Measurements from ENCODE around the gene CD72. TPM values are rescaled to one million over a fixed set of nuclear protein-coding genes. Genes with fewer than 3 reads are reported as not detected.
A peak's percentile ranks its signal among the peaks of the same experiment; 100 is the strongest.

Gene CD72
- total RNA-seq, 2 experiments from 2014 or later, result 67.6 to 91.4 TPM

GRCh38 chr9:35666549-35666948 lies 48.3 kb upstream of the CD72 start:
- POLR2A ChIA-PET, result interaction anchor here (0.7 to 3.4 kb wide), 5 partner anchors 19 to 1744 kb away, joined by 3 to 27 read pairs (median 5); no protein-coding TSS in a partner anchor
- TF ChIP-seq EZH2phosphoT487 (IDR thresholded peaks at IDR 0.05; ENCODE audit: borderline replicate concordance, low read depth, low read length), result no peak
- Histone ChIP-seq H2AFZ (ENCODE audit: low read length) (no peak overlapping the region), H3K4me2 (ENCODE audit: low read length) (peak overlapping the region; percentile 99), H3K79me2 (ENCODE audit: insufficient read depth, low read depth, low read length) (peaks cover 14% of the 10 kb centered on the region; the same call in 1 of the 2 replicates), H3K4me3 (ENCODE audit: low read depth, low read length, poor library complexity, severe bottlenecking) (peak overlapping the region; percentile 1), H3K9me2 (ENCODE audit: insufficient read depth, low read length) (no peaks in the 10 kb centered on the region), H4K20me1 (ENCODE audit: insufficient read depth, low read length) (no peaks in the 10 kb centered on the region), H3K4me1 (ENCODE audit: insufficient read depth, low read length, poor library complexity, severe bottlenecking) (peaks cover 45% of the 10 kb centered on the region), H3K9me3 (ENCODE audit: low read length) (no peaks in the 10 kb centered on the region), H3K27ac (ENCODE audit: low read depth, low read length, poor library complexity, severe bottlenecking) (no peak overlapping the region), H3K36me3 (ENCODE audit: insufficient read depth, low read length) (peaks cover 19% of the 10 kb centered on the region)
- no TSS peak for BruUV-seq (replicated peaks)
- intact Hi-C loops (cut with micrococcal nuclease; ENCODE audit: unreplicated experiment), result no loop called here
- peak; percentile 53 for DNase-seq (ENCODE audit: low spot score)
- CTCF ChIA-PET (ENCODE audit: unreplicated experiment), result no interaction called here

- no peaks in the 10 kb centered on the region for H4K20me1 ChIP-seq (ENCODE audit: insufficient read depth, low read length)
- ChIA-PET POLR2A (interaction anchor here (0.7 to 3.4 kb wide), 10 partner anchors 8 to 1744 kb away, joined by 3 to 27 read pairs (median 9); partner anchors contain the start of genes CA9 and SIT1), CTCF (ENCODE audit: unreplicated experiment) (interaction anchor here (2.0 kb wide), 1 partner anchor 62 kb away, joined by 13 read pairs; no protein-coding TSS in a partner anchor)
- intact Hi-C loops (cut with micrococcal nuclease; ENCODE audit: unreplicated experiment), result no loop called here
- H2AFZ ChIP-seq (ENCODE audit: low read length), result no peak overlapping the region
- no peak for TF ChIP-seq EZH2phosphoT487 (IDR thresholded peaks at IDR 0.05; ENCODE audit: borderline replicate concordance, low read depth, low read length)
- TF ChIP-seq CTCF (conservative IDR thresholded peaks at IDR 0.05; ENCODE audit: low read length), result no peak
- peaks cover 24% of the 10 kb centered on the region for H3K36me3 ChIP-seq (ENCODE audit: insufficient read depth, low read length)
- H3K79me2 ChIP-seq (ENCODE audit: insufficient read depth, low read depth, low read length), result peaks cover 14% of the 10 kb centered on the region; the same call in 1 of the 2 replicates
- H3K27ac ChIP-seq (ENCODE audit: low read depth, low read length, poor library complexity, severe bottlenecking), result no peak overlapping the region
- no peaks in the 10 kb centered on the region for H3K9me2 ChIP-seq (ENCODE audit: insufficient read depth, low read length)
- peaks cover 50% of the 10 kb centered on the region for H3K4me1 ChIP-seq (ENCODE audit: insufficient read depth, low read length, poor library complexity, severe bottlenecking)
- no TSS peak for BruUV-seq (replicated peaks)
- H3K4me3 ChIP-seq (ENCODE audit: low read depth, low read length, poor library complexity, severe bottlenecking), result peak overlapping the region; percentile 1
- no peak for DNase-seq (ENCODE audit: low spot score)
- H3K9me3 ChIP-seq (ENCODE audit: low read length), result no peaks in the 10 kb centered on the region
- H3K4me2 ChIP-seq (ENCODE audit: low read length), result peak overlapping the region; percentile 99
Observed at GRCh38 chr9:35666045-35666444, 47.8 kb upstream of the CD72 start.

- H3K4me3 ChIP-seq (ENCODE audit: low read depth, low read length, poor library complexity, severe bottlenecking), result peak overlapping the region; percentile 78
- TF ChIP-seq CTCF (conservative IDR thresholded peaks at IDR 0.05; ENCODE audit: low read length), result no peak
- no peak for TF ChIP-seq EZH2phosphoT487 (IDR thresholded peaks at IDR 0.05; ENCODE audit: borderline replicate concordance, low read depth, low read length)
- intact Hi-C loops (cut with micrococcal nuclease; ENCODE audit: unreplicated experiment), result no loop called here
Observed at GRCh38 chr9:35665471-35665818, 47.2 kb upstream of the CD72 start.

More at GRCh38 chr9:35665471-35665818, 47.2 kb upstream of the CD72 start:
- Histone ChIP-seq H3K4me1 (ENCODE audit: insufficient read depth, low read length, poor library complexity, severe bottlenecking) (peaks cover 56% of the 10 kb centered on the region), H4K20me1 (ENCODE audit: insufficient read depth, low read length) (no peaks in the 10 kb centered on the region), H3K27ac (ENCODE audit: low read depth, low read length, poor library complexity, severe bottlenecking) (peak overlapping the region; percentile 85), H3K79me2 (ENCODE audit: insufficient read depth, low read depth, low read length) (peaks cover 14% of the 10 kb centered on the region; the same call in 1 of the 2 replicates), H3K36me3 (ENCODE audit: insufficient read depth, low read length) (peaks cover 30% of the 10 kb centered on the region), H3K9me3 (ENCODE audit: low read length) (no peaks in the 10 kb centered on the region), H3K4me2 (ENCODE audit: low read length) (peak overlapping the region; percentile 99), H3K9me2 (ENCODE audit: insufficient read depth, low read length) (no peaks in the 10 kb centered on the region), H2AFZ (ENCODE audit: low read length) (peak overlapping the region; percentile 65)
- ChIA-PET POLR2A (interaction anchor here (0.7 to 5.5 kb wide), 17 partner anchors 9 to 576 kb away, joined by 3 to 28 read pairs (median 5); partner anchors contain the start of genes CA9, CD72 and SIT1), CTCF (ENCODE audit: unreplicated experiment) (interaction anchor here (1.3 to 2.0 kb wide), 3 partner anchors 48 to 66 kb away, joined by 3 to 13 read pairs (median 4); no protein-coding TSS in a partner anchor)
- BruUV-seq (replicated peaks), result no TSS peak
- no peak for DNase-seq (ENCODE audit: low spot score)
